Suprapubic skin (tissue), 3 donors: ENCODE results near the gene UTF1.

Experiments used
- EP300 ChIP-seq: sonication (generic); formaldehyde crosslinking; IDR thresholded peaks from one replicate; pipeline ENCODE4 v1.6.1; 2017; ENCODE audit warnings: antibody characterized with exemption
- TF ChIP-seq, protein P1 (sequence below), 2 donors: fragments of 200-600 bp in 1 of 2; fragments of 450-650 bp in 1 of 2; sonication (generic) in 1 of 2; IDR thresholded peaks; one replicate each; pipeline ENCODE4 v1.5.1; 2016 to 2019; ENCODE audit warnings: antibody characterized with exemption in 2 of 2, mild to moderate bottlenecking in 1 of 2, moderate library complexity in 1 of 2

DNA sequence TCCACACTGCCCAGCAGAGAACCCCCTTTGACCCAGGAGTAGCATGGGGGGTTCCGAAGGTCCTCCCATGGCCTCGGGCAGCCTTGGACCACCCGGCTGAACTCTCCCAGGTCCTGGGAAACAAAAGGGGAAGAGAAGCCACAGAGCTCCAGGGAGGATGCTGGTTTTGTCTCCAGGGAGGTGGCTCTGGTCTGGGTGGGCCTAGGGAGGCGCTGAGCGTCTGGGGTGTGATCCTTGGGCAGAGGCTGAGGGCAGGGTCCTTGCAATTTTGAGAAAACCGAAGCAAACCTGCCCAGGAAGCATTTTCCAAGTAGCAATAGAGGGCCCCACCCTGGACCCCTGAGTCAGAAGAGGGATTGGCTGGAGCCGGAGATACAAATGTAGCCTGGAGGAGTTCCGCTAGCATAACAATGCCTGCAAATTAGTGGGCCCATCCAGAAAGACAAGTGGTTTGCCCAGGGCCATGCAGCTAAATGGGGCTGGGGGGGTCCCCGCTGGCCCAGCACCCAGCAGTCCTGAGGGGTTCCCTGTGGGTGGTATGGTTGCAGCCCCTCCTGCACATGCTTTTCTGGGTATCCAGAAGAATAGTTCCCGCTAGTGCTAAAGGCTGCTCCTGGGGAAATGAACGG lies 2.0 kb downstream of the UTF1 start:
- TF ChIP-seq, protein P1, sequence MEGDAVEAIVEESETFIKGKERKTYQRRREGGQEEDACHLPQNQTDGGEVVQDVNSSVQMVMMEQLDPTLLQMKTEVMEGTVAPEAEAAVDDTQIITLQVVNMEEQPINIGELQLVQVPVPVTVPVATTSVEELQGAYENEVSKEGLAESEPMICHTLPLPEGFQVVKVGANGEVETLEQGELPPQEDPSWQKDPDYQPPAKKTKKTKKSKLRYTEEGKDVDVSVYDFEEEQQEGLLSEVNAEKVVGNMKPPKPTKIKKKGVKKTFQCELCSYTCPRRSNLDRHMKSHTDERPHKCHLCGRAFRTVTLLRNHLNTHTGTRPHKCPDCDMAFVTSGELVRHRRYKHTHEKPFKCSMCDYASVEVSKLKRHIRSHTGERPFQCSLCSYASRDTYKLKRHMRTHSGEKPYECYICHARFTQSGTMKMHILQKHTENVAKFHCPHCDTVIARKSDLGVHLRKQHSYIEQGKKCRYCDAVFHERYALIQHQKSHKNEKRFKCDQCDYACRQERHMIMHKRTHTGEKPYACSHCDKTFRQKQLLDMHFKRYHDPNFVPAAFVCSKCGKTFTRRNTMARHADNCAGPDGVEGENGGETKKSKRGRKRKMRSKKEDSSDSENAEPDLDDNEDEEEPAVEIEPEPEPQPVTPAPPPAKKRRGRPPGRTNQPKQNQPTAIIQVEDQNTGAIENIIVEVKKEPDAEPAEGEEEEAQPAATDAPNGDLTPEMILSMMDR (IDR thresholded peaks at IDR 0.05) = no peak
- no peak for TF ChIP-seq EP300
